Karpas-422 (cell line): ENCODE data around the gene TRMT10C. TPM values are rescaled to one million over a fixed set of nuclear protein-coding genes. Genes with fewer than 3 reads are reported as not detected.

Experiments
- DNase-seq: peaks from one replicate; pipeline ENCODE4 v3.0.0-alpha.2; 2015
- H2AFZ ChIP-seq: fragments of 200-600 bp; sonication (generic); 2 replicates; pipeline ENCODE4 v1.6.1; 2014; ENCODE audit warnings: antibody characterized with exemption, low read length, mixed read lengths
- H3K27ac ChIP-seq: fragments of 200-600 bp; sonication (generic); 2 replicates; pipeline ENCODE4 v1.5.1; 2014; ENCODE audit warnings: mild to moderate bottlenecking, low read length, moderate library complexity
- H3K27me3 ChIP-seq: fragments of 200-600 bp; sonication (generic); 2 replicates; pipeline ENCODE4 v1.6.1; 2014; ENCODE audit warnings: low read length, mixed read lengths
- H3K36me3 ChIP-seq: fragments of 200-600 bp; sonication (generic); 2 replicates; pipeline ENCODE4 v1.6.1; 2014; ENCODE audit warnings: low read length, mixed read lengths; ENCODE audit not compliant: insufficient read depth
- H3K4me1 ChIP-seq: fragments of 200-600 bp; sonication (generic); 2 replicates; pipeline ENCODE4 v1.6.1; 2014; ENCODE audit warnings: mild to moderate bottlenecking, low read length, mixed read lengths
- H3K4me2 ChIP-seq: fragments of 200-600 bp; sonication (generic); 2 replicates; pipeline ENCODE4 v1.6.1; 2014; ENCODE audit warnings: low read length, low read depth, mild to moderate bottlenecking; ENCODE audit not compliant: poor library complexity, severe bottlenecking
- H3K4me3 ChIP-seq: fragments of 200-600 bp; sonication (generic); 2 replicates; pipeline ENCODE4 v1.5.1; 2014; ENCODE audit warnings: mild to moderate bottlenecking, antibody characterized with exemption, low read length, mixed read lengths
- H3K79me2 ChIP-seq: fragments of 200-600 bp; sonication (generic); 2 replicates; pipeline ENCODE4 v1.6.1; 2014; ENCODE audit warnings: mild to moderate bottlenecking, low read length, mixed read lengths
- H3K9ac ChIP-seq: fragments of 200-600 bp; sonication (generic); 2 replicates; pipeline ENCODE4 v1.6.0; 2014; ENCODE audit warnings: low read length
- H3K9me2 ChIP-seq: fragments of 200-600 bp; sonication (generic), shearing (Covaris generic); replicated peaks from 2 replicates; pipeline ENCODE4 v1.6.0; 2014; ENCODE audit warnings: mild to moderate bottlenecking, low read length, moderate library complexity; ENCODE audit not compliant: insufficient read depth
- H3K9me3 ChIP-seq: fragments of 300-700, 200-600 bp; sonication (generic); 2 replicates; pipeline ENCODE4 v1.6.1; 2014; ENCODE audit warnings: low read length, mixed read lengths
- H4K20me1 ChIP-seq: fragments of 200-600 bp; sonication (generic); 2 replicates; pipeline ENCODE4 v1.6.1; 2014; ENCODE audit warnings: mild to moderate bottlenecking, antibody characterized with exemption, low read length, low read depth; ENCODE audit not compliant: insufficient read depth
- total RNA-seq: library from RNA; depleted of rRNA; stranded (reverse); fragments of >200 nt; shearing (Covaris generic); gene quantifications from 2 replicates; pipeline ENCODE4 v1.2.3, GENCODE V29; 2014; ENCODE audit warnings: low replicate concordance

TRMT10C gene
- total RNA-seq, 1 experiment from 2014 or later: 47.9 TPM

DNA sequence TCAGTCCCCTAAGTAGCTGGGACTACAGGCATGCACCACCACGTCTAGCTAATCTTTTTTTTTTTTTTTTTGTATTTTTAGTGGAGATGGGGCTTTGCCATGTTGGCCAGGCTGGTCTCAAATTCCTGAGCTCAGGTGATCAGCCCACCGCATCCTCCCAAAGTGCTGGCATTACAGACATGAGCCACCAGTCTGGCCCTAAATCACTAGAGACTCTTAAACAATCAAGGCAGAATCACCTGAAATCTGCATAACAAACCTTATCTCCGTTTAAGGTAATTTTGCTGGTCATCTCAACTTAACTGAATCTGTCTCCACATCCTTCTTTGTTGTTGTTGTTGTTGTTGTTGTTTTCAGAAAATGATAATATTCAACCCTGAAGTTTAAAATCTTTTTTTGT is 5.6 kb upstream of the TRMT10C start:
- no peaks in the 10 kb centered on the region for H3K79me2 ChIP-seq
- H3K9me3 ChIP-seq: no peaks in the 10 kb centered on the region
- H3K4me1 ChIP-seq: peaks cover 44% of the 10 kb centered on the region
- DNase-seq: peak; percentile 38
- H3K9ac ChIP-seq: peak overlapping the region; percentile 11; the same call in 1 of the 2 replicates
- no peak overlapping the region for H2AFZ ChIP-seq
- H4K20me1 ChIP-seq: no peaks in the 10 kb centered on the region
- H3K27me3 ChIP-seq: no peaks in the 10 kb centered on the region
- H3K4me2 ChIP-seq: peak overlapping the region; percentile 58
- H3K4me3 ChIP-seq: peak overlapping the region; percentile 10
- no peaks in the 10 kb centered on the region for H3K36me3 ChIP-seq
- H3K27ac ChIP-seq: peak overlapping the region; percentile 79
- H3K9me2 ChIP-seq: no peaks in the 10 kb centered on the region

DNA sequence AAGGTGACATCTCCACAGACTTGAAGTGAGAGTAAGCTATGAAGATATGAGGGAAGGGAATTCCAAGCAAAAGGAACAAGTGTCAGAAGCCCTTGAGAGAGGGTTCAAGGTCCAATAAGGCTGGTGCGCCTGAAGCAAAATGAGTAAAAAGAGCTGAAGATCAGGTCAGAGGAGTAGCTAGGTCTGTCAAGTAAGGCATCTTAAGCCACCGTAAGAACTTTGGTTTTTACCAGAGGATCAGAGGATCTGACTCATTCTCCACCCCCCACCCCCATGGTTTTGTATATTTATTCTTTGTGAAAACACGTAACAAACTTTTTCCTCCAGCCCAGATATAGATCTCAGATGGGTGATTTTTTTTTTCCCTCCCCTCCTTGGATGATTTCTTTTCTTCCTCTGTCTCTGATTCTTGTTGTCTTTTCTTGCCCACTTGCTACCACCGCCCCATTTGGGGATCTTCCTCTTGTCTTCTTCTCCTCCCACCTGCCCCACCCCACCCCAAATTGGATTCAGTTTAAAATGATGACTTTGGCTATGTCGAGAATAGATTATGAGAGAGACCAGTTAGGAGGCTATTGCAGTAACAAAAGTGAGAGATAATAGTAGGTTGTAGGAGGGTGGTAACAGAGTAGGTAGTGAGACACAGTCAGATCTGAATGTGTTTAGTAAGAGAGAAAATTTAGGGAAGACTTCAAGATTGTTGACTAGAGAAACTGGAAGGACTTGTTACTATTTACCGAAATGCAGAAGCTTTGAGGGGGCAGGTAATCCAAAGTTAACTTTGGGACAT is 6.1 kb downstream of the TRMT10C start:
- no peak overlapping the region for H3K4me2 ChIP-seq
- peak; percentile 38 for DNase-seq
- H3K4me1 ChIP-seq: peaks cover 59% of the 10 kb centered on the region
- no peaks in the 10 kb centered on the region for H3K9me2 ChIP-seq
- peaks cover 42% of the 10 kb centered on the region for H3K79me2 ChIP-seq
- peaks cover 18% of the 10 kb centered on the region for H4K20me1 ChIP-seq
- no peak overlapping the region for H3K4me3 ChIP-seq
- no peak overlapping the region for H3K27ac ChIP-seq
- H3K27me3 ChIP-seq: no peaks in the 10 kb centered on the region
- peaks cover 42% of the 10 kb centered on the region for H3K36me3 ChIP-seq
- no peak overlapping the region for H2AFZ ChIP-seq
- H3K9ac ChIP-seq: no peak overlapping the region
- no peaks in the 10 kb centered on the region for H3K9me3 ChIP-seq

DNA sequence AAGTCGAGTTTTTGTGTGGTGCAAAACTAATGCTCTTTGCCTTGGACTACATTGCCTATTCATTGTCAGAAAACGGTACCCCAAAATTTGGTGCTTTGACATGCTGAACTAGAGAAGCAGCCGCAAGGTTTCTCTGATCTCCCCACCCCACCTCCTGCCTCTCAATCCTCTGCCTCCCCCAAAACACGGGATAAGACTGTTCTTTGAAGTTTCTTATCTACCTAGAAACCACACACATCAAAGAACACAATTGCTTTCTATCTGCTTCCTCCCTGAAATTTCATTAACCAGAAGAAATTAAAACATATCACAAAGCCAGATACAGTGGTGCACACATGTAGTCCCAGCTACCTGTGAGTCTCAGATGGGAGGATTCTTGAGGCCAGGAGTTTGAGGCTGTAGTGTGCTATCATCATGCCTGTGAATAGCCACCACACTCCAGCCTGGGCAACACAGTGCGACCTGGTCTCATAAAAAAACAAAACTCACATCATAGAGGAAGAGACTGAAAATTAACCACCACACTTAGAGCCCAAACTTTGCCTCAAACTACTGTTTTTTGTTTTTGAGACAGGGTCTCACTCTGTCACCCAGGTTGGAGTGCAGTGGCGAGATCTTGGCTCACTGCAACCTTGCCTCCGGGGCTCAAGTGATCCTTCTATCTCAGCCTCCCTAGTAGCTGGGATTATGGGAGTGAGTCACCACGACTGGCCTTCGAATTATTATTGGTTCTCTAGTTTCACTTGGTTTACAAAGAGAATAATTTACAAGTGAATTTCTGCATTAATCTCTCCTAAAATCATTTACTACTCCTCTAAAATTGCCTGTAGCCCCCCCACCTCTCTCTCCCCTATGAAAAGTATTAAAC is 9.6 kb downstream of the TRMT10C start:
- no peak for DNase-seq
- Histone ChIP-seq H3K9ac (no peak overlapping the region), H3K79me2 (peaks cover 27% of the 10 kb centered on the region), H3K36me3 (peaks cover 9% of the 10 kb centered on the region; the same call in 1 of the 2 replicates), H3K27me3 (no peaks in the 10 kb centered on the region), H3K27ac (peak overlapping the region; percentile 6; the same call in 1 of the 2 replicates), H3K4me2 (no peak overlapping the region), H3K9me3 (no peaks in the 10 kb centered on the region), H4K20me1 (peaks cover 4% of the 10 kb centered on the region; the same call in 1 of the 2 replicates), H3K9me2 (no peaks in the 10 kb centered on the region), H3K4me1 (peaks cover 50% of the 10 kb centered on the region), H3K4me3 (no peak overlapping the region), H2AFZ (no peak overlapping the region; the same call in 1 of the 2 replicates)

DNA sequence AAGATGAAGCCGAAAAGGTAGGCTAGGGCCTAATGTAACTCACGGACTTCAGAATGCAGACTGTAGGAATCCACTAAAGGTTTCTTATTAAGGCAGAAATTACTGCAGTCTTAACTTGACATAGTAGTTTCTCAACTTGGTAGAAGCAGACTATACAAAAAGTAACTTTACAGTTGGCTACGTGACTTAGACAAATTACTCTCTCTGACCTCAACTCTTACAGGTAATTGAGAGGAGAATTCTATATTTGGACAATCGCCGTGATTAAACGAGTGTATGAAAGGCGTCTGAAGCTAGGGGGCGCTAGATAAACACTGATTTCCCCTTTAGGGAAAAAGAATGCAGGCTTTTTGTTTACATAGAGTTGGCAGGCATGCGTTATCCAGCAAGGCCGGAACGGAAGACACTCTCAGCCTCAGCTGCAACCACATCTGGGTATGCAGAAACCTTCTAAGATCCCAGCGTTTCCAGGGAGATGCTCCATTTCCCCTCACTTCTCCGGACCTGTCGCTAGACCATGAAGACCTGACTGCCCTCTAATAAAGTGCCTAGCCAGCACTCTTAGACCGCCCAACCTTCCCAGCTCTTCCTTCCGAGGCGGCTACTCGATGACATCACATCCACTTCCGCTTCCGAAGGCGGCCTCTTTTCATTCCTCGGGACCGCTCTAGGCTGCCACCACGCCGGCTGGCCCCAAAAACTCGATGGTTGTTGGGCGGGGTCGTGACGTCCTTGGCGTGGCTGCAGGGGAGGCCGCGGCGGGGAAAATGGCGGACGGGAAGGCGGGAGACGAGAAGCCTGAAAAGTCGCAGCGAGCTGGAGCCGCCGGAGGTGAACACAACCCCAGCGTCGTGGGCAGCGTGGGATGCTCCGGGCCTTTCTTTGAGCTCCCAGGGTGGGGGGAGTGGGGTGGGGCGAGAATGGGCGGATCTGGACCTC is 12.1 kb downstream of the TRMT10C start, which contains the start of gene PCNP:
PCNP (plus strand) TSS at position 732 of the 939 bp plus-strand sequence; CDS start at position 768, 36 bp downstream.
- H3K36me3 ChIP-seq: peaks cover 9% of the 10 kb centered on the region
- peaks cover 4% of the 10 kb centered on the region; the same call in 1 of the 2 replicates for H4K20me1 ChIP-seq
- H3K27ac ChIP-seq: peak within 1 kb of the TSS; percentile 70
- H3K79me2 ChIP-seq: peaks cover 42% of the 10 kb centered on the region
- H3K27me3 ChIP-seq: no peaks in the 10 kb centered on the region
- H3K4me3 ChIP-seq: peak within 1 kb of the TSS; percentile 94
- peak within 1 kb of the TSS; percentile 34; the same call in 1 of the 2 replicates for H2AFZ ChIP-seq
- peak within 1 kb of the TSS; percentile 93 for H3K4me2 ChIP-seq
- DNase-seq: peak; percentile 100
- H3K9me3 ChIP-seq: no peaks in the 10 kb centered on the region
- peaks cover 66% of the 10 kb centered on the region for H3K4me1 ChIP-seq
- H3K9me2 ChIP-seq: no peaks in the 10 kb centered on the region
- peak within 1 kb of the TSS; percentile 92 for H3K9ac ChIP-seq

DNA sequence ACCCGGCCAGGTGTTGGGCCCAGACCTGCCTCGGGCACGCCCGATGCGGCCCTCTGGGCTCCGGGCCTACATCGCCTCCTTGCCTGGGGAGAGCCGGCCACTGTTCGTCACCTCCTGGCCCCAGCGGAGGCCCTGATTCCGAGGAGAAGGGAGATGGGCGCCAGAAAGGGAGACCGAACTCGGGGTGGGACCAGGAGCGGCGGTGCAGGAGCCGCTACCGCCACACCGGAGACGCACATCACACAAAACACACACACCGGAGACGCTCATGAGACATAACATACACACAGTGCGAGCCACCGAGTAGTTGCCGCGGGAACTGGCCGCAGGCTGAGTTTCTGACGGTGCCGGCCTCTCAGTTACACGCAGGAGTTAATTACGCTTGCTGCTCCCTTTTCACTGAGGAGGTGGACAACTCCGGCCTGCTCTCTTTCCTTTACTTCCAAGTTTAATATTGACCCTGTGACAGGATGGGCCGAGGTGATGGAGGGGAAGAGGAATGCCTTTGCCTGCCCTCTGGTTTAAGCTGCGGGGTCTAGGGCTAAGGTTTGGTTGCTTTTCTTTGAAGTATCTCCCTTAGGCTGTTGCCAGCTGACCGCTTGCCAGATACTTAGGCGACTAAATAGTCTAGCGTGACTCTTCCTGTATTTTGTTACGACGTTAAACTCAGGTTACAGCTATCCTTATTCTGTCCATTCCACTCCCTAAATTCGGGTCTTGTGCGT is 12.9 kb downstream of the TRMT10C start:
- DNase-seq: peak; percentile 72
- no peaks in the 10 kb centered on the region for H3K9me2 ChIP-seq
- peaks cover 70% of the 10 kb centered on the region for H3K4me1 ChIP-seq
- peak overlapping the region; percentile 93 for H3K4me2 ChIP-seq
- H2AFZ ChIP-seq: no peak overlapping the region
- H3K4me3 ChIP-seq: peak overlapping the region; percentile 94
- peaks cover 4% of the 10 kb centered on the region for H4K20me1 ChIP-seq
- peaks cover 17% of the 10 kb centered on the region for H3K36me3 ChIP-seq
- H3K79me2 ChIP-seq: peaks cover 51% of the 10 kb centered on the region
- peak overlapping the region; percentile 61 for H3K27ac ChIP-seq
- H3K9ac ChIP-seq: peak overlapping the region; percentile 92
- H3K9me3 ChIP-seq: no peaks in the 10 kb centered on the region
- H3K27me3 ChIP-seq: no peaks in the 10 kb centered on the region

DNA sequence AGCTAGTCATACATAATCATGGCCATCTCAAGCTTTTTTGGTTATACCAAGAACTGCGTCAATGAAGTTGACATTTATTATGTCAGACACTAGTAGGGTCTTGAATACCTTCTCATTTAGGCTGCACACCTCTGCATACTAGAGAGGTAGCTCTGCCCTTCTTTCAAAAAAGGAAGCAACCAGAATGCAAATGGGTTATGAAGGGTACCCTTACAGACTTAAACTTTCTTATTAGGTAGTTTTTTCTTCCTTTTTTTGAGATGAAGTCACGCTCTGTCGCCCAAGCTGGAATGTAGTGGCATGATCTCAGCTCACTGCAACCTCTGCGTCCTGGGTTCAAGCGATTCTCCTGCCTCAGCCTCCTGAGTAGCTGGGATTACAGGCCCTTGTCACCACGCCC is 15.6 kb downstream of the TRMT10C start:
- Histone ChIP-seq H3K9me3 (no peaks in the 10 kb centered on the region), H4K20me1 (peaks cover 4% of the 10 kb centered on the region), H3K4me3 (peak overlapping the region; percentile 42; the same call in 1 of the 2 replicates), H3K4me1 (peaks cover 67% of the 10 kb centered on the region), H3K27ac (peak overlapping the region; percentile 70), H3K79me2 (peaks cover 77% of the 10 kb centered on the region), H3K27me3 (no peaks in the 10 kb centered on the region), H3K9ac (peak overlapping the region; percentile 14; the same call in 1 of the 2 replicates), H2AFZ (no peak overlapping the region), H3K9me2 (no peaks in the 10 kb centered on the region), H3K4me2 (peak overlapping the region; percentile 63), H3K36me3 (peaks cover 31% of the 10 kb centered on the region)
- peak; percentile 86 for DNase-seq

DNA sequence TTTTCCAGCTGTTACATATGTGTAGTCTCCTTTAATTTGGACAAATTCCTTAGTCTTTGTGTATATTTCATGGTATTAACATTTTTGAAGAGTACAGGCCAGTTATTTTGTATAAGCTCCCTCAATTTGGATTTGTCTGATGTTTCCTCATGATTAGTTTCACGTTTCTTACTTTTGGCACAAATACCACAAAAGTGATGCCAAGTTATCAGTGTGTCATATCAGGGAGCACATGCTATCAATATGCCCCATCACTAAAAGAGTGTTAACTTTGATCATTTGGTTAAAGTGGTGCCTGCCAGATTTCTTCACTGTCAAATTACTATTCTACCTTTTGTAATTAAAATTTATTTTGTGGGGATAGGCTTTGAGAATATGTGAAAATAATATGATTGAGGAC is 26.9 kb downstream of the TRMT10C start:
- H4K20me1 ChIP-seq: peaks cover 2% of the 10 kb centered on the region; the same call in 1 of the 2 replicates
- no peaks in the 10 kb centered on the region for H3K9me2 ChIP-seq
- no peak overlapping the region for H3K27ac ChIP-seq
- H3K4me1 ChIP-seq: no peaks in the 10 kb centered on the region
- H3K4me2 ChIP-seq: no peak overlapping the region
- no peak overlapping the region for H3K4me3 ChIP-seq
- no peaks in the 10 kb centered on the region for H3K27me3 ChIP-seq
- no peaks in the 10 kb centered on the region for H3K9me3 ChIP-seq
- DNase-seq: no peak
- peaks cover 74% of the 10 kb centered on the region for H3K79me2 ChIP-seq
- no peak overlapping the region for H3K9ac ChIP-seq
- H2AFZ ChIP-seq: no peak overlapping the region
- H3K36me3 ChIP-seq: peaks cover 53% of the 10 kb centered on the region
